MCF 10A (cell line): ENCODE data around the gene LSR. TPM values are rescaled to one million over a fixed set of nuclear protein-coding genes. Genes with fewer than 3 reads are reported as not detected.

Experiments used
- BruUV-seq: library from RNA; stranded (reverse); fragments of 400-500 nt; replicated peaks from 2 replicates; lab custom pipeline; 2021; lab: Mats Ljungman, UMichigan
- CTCF ChIA-PET: fragments of 300-600 bp; sonication (Branson Sonifier 250); formaldehyde crosslinking; extraction: SDS; loops from one replicate; lab custom pipeline; 2021; ENCODE audit warnings: antibody characterized with exemption, inconsistent platforms; lab: Yijun Ruan, JAX
- POLR2A ChIA-PET: fragments of 300-600, 350-650 bp; sonication (Branson Sonifier 250); formaldehyde crosslinking; extraction: SDS; loops from one replicate; lab custom pipeline; 2020; ENCODE audit warnings: antibody characterized with exemption, inconsistent platforms; lab: Yijun Ruan, JAX
- DNase-seq: peaks from one replicate; pipeline ENCODE4 v3.0.0-alpha.2; 2018; ENCODE audit not compliant: unreplicated experiment
- H3K27ac Mint-ChIP-seq: one replicate; pipeline ENCODE4 v1.8.0; 2022; ENCODE audit warnings: mild to moderate bottlenecking, low read depth, mixed read lengths; ENCODE audit not compliant: unreplicated experiment
- H3K27me3 Mint-ChIP-seq: one replicate; pipeline ENCODE4 v1.8.0; 2022; ENCODE audit warnings: mixed read lengths; ENCODE audit not compliant: insufficient read depth, unreplicated experiment
- H3K36me3 Mint-ChIP-seq: one replicate; pipeline ENCODE4 v1.8.0; 2022; ENCODE audit warnings: mild to moderate bottlenecking, moderate library complexity, mixed read lengths; ENCODE audit not compliant: insufficient read depth, unreplicated experiment
- H3K4me1 Mint-ChIP-seq: one replicate; pipeline ENCODE4 v1.8.0; 2022; ENCODE audit warnings: mixed read lengths; ENCODE audit not compliant: insufficient read depth, unreplicated experiment
- H3K4me3 Mint-ChIP-seq: one replicate; pipeline ENCODE4 v1.8.0; 2022; ENCODE audit warnings: mild to moderate bottlenecking, moderate library complexity, mixed read lengths; ENCODE audit not compliant: unreplicated experiment
- H3K9me3 Mint-ChIP-seq: one replicate; pipeline ENCODE4 v1.8.0; 2022; ENCODE audit warnings: mixed read lengths; ENCODE audit not compliant: unreplicated experiment
- CTCF ChIP-seq: fragments of 200-600 bp; IDR thresholded peaks from one replicate; pipeline ENCODE4 v1.8.0; 2022; ENCODE audit warnings: antibody characterized with exemption, mild to moderate bottlenecking; ENCODE audit not compliant: unreplicated experiment
- intact Hi-C: fragments of 100-400 bp; cut with micrococcal nuclease; formaldehyde crosslinking; loops from 2 replicates; pipeline ENCODE4 v1.14.1; 2022
- total RNA-seq: library from RNA; stranded (reverse); gene quantifications from 2 replicates; pipeline ENCODE4 v1.2.3, GENCODE V29; 2022

LSR gene
- total RNA-seq, 1 experiment from 2014 or later, result 64.1 TPM

- BruUV-seq, result no TSS peak
- Mint-ChIP-seq H3K9me3 (no peaks in the 10 kb centered on the region), H3K27ac (no peak overlapping the region), H3K4me3 (no peak overlapping the region), H3K4me1 (no peaks in the 10 kb centered on the region), H3K36me3 (no peaks in the 10 kb centered on the region), H3K27me3 (no peaks in the 10 kb centered on the region)
- intact Hi-C loops, result no loop called here
- no peak for DNase-seq
- ChIA-PET POLR2A (no interaction called here), CTCF (interaction anchor here (0.6 kb wide), 1 partner anchor 53 kb away, joined by 3 read pairs; no protein-coding TSS in a partner anchor)
- TF ChIP-seq CTCF, result no peak
Observed at GRCh38 chr19:35207391-35207871, 41.4 kb upstream of the LSR start.

GRCh38 chr19:35208121-35208520 is 40.7 kb upstream of the LSR start:
- no peak overlapping the region for H3K4me3 Mint-ChIP-seq
- intact Hi-C loops, result no loop called here
- BruUV-seq, result no TSS peak
- no peaks in the 10 kb centered on the region for H3K9me3 Mint-ChIP-seq
- H3K4me1 Mint-ChIP-seq, result no peaks in the 10 kb centered on the region
- ChIA-PET POLR2A (no interaction called here), CTCF (no interaction called here)
- H3K36me3 Mint-ChIP-seq, result no peaks in the 10 kb centered on the region
- TF ChIP-seq CTCF, result no peak
- DNase-seq, result no peak
- H3K27ac Mint-ChIP-seq, result no peak overlapping the region
- H3K27me3 Mint-ChIP-seq, result no peaks in the 10 kb centered on the region

- no TSS peak for BruUV-seq
- no peak for DNase-seq
- Mint-ChIP-seq H3K36me3 (no peaks in the 10 kb centered on the region), H3K4me3 (no peak overlapping the region), H3K27ac (no peak overlapping the region), H3K27me3 (no peaks in the 10 kb centered on the region), H3K9me3 (no peaks in the 10 kb centered on the region), H3K4me1 (no peaks in the 10 kb centered on the region)
- intact Hi-C loops, result no loop called here
- ChIA-PET POLR2A (no interaction called here), CTCF (interaction anchor here (0.7 kb wide), 1 partner anchor 308 kb away, joined by 3 read pairs; no protein-coding TSS in a partner anchor)
- no peak for TF ChIP-seq CTCF
Observed at GRCh38 chr19:35209646-35210045, 39.2 kb upstream of the LSR start.

GRCh38 chr19:35211545-35212230 is 37.1 kb upstream of the LSR start:
- H3K9me3 Mint-ChIP-seq, result no peaks in the 10 kb centered on the region
- ChIA-PET CTCF (interaction anchor here (0.7 kb wide), 1 partner anchor 145 kb away, joined by 3 read pairs; no protein-coding TSS in a partner anchor), POLR2A (no interaction called here)
- no peak overlapping the region for H3K27ac Mint-ChIP-seq
- no TSS peak for BruUV-seq
- H3K4me3 Mint-ChIP-seq, result no peak overlapping the region
- no peaks in the 10 kb centered on the region for H3K4me1 Mint-ChIP-seq
- H3K36me3 Mint-ChIP-seq, result no peaks in the 10 kb centered on the region
- H3K27me3 Mint-ChIP-seq, result no peaks in the 10 kb centered on the region
- no peak for DNase-seq
- intact Hi-C loops, result no loop called here
- no peak for TF ChIP-seq CTCF
